ENCODE results near the gene C5orf34.
"Not testable (repeated sequence)": the region's sequence is repeated elsewhere in the genome, so short reads cannot be mapped to it uniquely, and the experiment has no call there.

The C5orf34 gene

DNA sequence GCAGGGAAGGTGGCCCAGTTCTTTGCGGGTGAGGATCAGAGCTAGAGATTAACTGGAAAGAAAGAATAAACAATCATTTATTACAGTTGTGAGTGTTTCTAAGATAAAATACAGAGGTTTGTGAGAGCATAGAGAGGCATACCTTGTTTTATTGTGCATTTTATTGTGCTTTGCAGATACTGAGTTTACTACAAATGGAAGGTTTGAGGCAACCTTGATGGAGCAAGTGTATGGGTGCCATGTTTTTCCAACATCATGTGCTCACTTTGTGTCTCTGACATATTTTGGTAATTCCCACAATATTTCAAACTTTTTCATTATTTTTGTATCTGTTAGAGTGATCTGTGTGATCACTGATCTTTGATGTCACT is 715 bp upstream of the C5orf34 start:
- no peak for DNase-seq (ENCODE audit: low spot score)

GRCh38 chr5:43514471-43514815 is 505 bp downstream of the C5orf34 start:
- DNase-seq (ENCODE audit: low spot score), result no peak

DNA sequence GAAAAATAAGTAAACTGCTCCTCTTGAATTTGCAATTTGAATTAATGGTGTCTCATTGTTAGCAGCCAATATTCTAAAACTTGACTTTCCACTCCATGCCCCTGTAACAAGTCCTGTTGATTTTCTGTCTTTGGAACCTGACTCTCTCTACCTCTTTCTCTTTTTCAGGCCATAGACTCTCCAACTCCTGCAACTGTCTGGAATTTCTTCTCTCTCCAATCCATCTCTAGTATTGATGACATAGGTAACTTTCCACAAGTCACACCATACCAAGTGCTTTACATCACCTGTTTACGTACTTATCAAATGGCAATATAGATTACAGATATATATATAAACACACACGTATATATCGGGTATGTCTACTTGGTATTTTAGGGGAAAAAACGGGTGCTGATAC is 923 bp downstream of the C5orf34 start:
- DNase-seq (ENCODE audit: low spot score), result peak; percentile 14

- DNase-seq (ENCODE audit: low spot score), result not testable (repeated sequence)
Observed at GRCh38 chr5:43511062-43511461, 3.9 kb downstream of the C5orf34 start.

GRCh38 chr5:43498581-43498980 is 16.4 kb downstream of the C5orf34 start:
- DNase-seq (ENCODE audit: low spot score), result no peak

GRCh38 chr5:43497311-43498104 is 17.4 kb downstream of the C5orf34 start:
- no peak for DNase-seq (ENCODE audit: low spot score)

DNA sequence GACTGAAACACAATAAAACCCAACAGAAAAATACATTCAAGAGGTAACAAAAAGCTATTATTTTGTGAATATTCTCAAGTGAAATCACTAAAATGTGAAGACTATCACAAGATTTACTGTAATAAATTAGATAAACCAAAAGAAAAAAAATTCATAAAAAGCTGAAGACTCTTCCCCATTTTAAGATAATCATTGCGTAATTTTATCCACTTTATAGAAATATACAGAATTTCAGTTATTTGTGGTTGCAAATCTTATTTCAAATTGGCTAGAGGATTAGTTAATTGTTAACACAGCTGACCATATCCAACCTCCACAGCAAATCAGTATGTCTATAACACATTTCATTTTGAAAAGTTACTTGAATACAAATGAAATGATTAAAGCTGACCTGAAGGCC is 23.6 kb downstream of the C5orf34 start:
- no peak for DNase-seq (ENCODE audit: low spot score)

- DNase-seq (ENCODE audit: low spot score), result no peak
Observed at GRCh38 chr5:43486353-43486752, 28.6 kb downstream of the C5orf34 start.

DNA sequence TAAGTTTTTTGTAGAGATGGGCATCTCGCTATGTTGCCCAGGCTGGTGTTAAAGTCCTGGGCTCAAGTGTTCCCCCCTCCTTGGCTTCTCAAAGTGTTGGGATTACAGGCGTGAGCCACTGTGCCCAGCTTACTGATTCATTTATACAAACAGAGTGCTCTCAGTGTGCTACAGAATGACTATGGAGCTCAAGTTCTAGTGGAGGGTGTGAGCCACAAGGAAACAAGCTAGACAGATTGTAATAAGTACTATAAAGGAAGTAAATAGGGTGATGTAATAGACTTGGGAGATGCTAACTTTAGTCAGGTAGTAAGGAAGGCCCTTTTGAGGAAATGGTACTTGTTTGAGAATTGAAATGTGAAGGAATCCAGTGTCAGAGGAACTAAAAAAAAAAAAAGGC is 29.5 kb downstream of the C5orf34 start:
- no peak for DNase-seq (ENCODE audit: low spot score)

DNA sequence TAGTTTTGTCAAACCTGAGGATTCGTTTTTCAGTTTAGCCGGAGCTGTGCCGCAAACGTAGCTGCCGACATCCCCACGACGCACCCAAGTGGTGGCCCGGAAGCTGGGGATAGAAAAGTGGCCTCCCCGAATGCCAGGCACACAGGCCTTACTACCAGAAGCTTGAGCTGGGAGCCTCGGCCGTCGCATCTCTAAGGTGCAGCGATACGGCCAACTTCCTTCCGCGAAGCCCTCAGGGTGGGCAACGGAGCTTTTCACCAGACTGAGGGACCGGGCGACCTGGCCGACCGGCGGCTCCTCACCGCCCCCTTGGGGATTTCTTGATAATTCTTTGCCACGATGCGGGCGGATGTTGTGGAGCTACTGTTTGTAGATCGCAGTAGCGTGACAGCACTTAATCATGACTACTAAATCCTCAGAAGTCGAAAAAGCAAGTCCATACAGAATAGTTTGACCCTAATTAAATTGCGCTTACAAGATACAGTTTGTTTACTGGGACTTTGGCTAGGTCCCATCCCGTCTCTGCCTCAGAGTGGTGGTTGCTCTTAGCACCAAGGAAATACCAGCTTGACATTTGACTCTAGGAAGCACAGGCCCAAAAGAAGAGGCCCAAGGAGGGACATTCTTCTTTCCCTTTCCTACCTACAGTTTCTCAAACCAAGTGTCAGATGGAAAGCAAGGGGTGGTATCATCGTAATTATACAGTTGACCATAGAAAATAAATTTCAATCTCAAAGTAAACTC is 30.7 kb downstream of the C5orf34 start:
- DNase-seq (ENCODE audit: low spot score), result peak; percentile 89

- peak; percentile 91 for DNase-seq (ENCODE audit: low spot score)
Observed at GRCh38 chr5:43483298-43484105, 31.4 kb downstream of the C5orf34 start, which contains the start of gene TMEM267. Gene TMEM267, minus strand, starts transcription at chr5:43483865. Its CDS starts 29,896 bp downstream, at chr5:43453969.

DNA sequence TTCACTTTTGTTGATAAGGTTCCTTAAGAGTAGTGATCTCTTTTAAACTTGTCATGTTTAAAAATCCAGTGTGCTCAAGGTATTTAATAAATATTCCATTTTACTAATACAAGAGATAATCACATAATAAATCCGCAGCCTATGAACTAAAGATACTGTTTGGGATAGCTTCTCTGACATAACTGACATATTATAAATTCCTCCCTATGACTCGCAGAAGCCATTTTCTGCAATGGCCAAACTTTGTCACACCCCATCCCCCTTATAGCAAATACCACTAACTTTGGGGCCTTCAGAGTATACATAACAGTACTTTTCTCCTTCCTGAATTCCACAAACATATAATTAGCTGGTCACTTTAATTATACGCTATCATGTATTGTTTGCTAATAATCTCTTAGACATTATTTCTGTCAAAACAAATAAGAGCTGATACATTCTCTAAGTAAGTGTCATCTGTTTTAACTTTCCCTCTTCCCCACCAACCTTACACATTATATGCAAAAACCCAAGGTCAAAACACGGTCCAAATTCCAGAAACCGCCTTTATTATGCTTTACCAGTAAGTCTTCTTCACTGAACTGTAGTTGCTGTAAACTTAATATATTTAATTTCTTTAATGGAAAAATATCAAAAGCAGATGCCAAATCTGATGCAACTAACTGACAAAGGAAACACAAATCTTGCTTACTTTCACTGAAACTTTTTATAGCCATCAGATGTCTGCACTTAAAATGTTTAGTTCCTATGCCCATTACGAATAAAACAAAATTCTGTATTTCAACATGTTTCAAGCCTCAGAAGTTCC is 32.3 kb downstream of the C5orf34 start:
- DNase-seq (ENCODE audit: low spot score), result no peak

DNA sequence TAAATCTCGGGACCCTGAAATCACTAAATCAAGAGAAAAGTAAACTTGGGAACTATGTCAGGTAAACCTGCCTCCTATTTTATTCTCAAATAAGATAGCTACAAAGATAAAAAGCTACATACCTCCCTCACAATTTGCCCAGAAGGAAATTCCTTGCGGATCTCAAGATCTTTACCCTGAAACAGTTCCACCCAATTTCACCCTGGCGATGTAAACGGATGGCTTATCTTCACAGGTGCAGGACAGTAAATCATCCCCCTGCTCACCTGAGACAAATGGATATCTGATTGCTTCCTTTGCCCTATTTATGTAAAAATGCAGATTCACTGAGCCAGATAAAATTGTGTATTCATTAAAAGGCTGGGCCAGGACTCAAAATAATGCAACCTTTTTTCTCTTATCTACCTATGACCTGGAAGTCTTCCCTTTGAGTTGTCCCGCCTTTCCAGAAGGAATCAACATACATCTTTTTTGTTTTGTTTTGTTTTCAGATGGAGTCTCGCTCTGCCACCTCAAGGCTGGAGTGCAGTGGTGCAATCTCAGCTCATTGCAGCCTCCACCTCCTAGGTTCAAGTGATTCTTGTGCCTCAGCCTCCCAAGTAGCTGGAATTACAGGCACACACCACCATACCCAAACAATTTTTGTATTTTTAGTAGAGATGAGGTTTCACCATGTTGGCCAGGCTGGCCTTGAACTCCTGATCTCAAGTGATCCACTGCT is 45.1 kb downstream of the C5orf34 start:
- DNase-seq (ENCODE audit: low spot score), result no peak

DNA sequence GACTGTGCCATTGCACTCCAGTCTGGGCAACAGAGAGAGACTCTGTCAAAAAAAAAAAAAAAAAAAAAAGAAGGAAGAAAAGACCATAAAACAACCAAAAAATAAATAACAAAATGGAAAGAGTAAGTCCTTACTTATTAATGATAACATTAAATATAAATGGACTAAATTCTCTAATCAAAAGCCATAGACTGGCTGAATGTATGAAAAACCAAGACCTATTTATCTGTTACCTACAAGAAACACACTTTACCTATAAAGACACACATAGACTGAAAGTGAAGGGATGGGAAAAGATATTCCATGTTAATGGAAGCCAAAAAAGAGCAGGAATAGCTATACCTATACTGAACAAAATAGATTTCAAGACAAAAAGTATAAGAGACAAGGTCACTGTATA is 47.8 kb downstream of the C5orf34 start:
- no peak for DNase-seq (ENCODE audit: low spot score)

DNA sequence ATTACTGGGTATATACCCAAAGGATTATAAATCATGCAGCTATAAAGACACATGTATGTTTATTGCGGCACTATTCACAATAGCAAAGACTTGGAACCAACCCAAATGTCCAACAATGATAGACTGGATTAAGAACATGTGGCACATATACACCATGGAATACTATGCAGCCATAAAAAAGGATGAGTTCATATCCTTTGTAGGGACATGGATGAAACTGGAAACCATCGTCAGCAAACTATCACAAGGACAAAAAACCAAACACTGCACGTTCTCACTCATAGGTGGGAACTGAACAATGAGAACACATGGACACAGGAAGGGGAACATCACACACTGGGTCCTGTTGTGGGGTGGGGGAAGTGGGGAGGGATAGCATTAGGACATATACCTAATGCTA is 49.5 kb downstream of the C5orf34 start:
- not testable (repeated sequence) for DNase-seq (ENCODE audit: low spot score)

- DNase-seq (ENCODE audit: low spot score), result no peak
Observed at GRCh38 chr5:43461066-43461465, 53.9 kb downstream of the C5orf34 start.

DNA sequence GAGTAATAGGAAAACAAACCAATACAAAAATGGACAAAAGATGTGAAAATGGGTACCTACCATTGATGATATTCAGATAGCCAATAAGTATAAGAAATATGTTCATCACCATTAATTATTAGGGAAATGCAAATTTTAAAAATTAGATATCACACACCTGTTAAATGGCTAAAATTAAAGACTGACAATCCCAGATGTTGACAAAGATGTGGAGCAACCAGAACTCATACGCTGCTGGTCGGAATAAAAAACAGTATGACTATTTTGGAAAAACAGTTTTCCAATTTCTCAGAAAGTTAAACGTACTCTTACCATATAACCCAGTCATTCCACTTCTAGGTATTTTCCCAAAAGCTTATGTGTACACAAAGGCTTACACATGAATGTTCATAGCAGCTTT is 58.4 kb downstream of the C5orf34 start:
- DNase-seq (ENCODE audit: low spot score), result no peak

GRCh38 chr5:43441575-43441974 is 73.4 kb downstream of the C5orf34 start:
- DNase-seq (ENCODE audit: low spot score), result not testable (repeated sequence)

GRCh38 chr5:43437062-43437660 is 77.8 kb downstream of the C5orf34 start:
- no peak for DNase-seq (ENCODE audit: low spot score)
